Endodermal cell (in vitro differentiated cells): Measurements from ENCODE around the gene MARK3. TPM values are rescaled to one million over a fixed set of nuclear protein-coding genes. Genes with fewer than 3 reads are reported as not detected.

Experiments
- DNase-seq: peaks from one replicate; pipeline ENCODE4 v3.0.0-alpha.2; 2017
- H3K27ac ChIP-seq: 2 replicates; pipeline ENCODE4 v1.5.1; 2013; ENCODE audit warnings: mild to moderate bottlenecking, low read depth, low read length, moderate library complexity
- H3K27me3 ChIP-seq: 2 replicates; pipeline ENCODE4 v1.6.1; 2013; ENCODE audit warnings: mild to moderate bottlenecking, low read length, moderate library complexity; ENCODE audit not compliant: insufficient read depth, control insufficient read depth, poor library complexity, severe bottlenecking
- H3K36me3 ChIP-seq: 2 replicates; pipeline ENCODE4 v1.7.0; 2013; ENCODE audit warnings: mild to moderate bottlenecking, low read length, moderate library complexity; ENCODE audit not compliant: control insufficient read depth, insufficient read depth
- H3K4me1 ChIP-seq: one replicate; pipeline ENCODE4 v1.7.0; 2013; ENCODE audit warnings: low read length; ENCODE audit not compliant: control insufficient read depth, insufficient read depth
- H3K4me3 ChIP-seq: 2 replicates; pipeline ENCODE4 v1.5.1; 2013; ENCODE audit warnings: mild to moderate bottlenecking, low read length, moderate library complexity
- H3K9ac ChIP-seq: 2 replicates; pipeline ENCODE4 v1.6.1; 2013; ENCODE audit warnings: mild to moderate bottlenecking, low read length, moderate library complexity; ENCODE audit not compliant: poor library complexity, severe bottlenecking; ENCODE audit errors: extremely low read depth
- H3K9me3 ChIP-seq: 2 replicates; pipeline ENCODE4 v1.6.1; 2013; ENCODE audit warnings: mild to moderate bottlenecking, low read length, moderate library complexity; ENCODE audit not compliant: control insufficient read depth
- H3K27ac Mint-ChIP-seq: 2 replicates; pipeline ENCODE4 v1.8.0; 2020; ENCODE audit warnings: mixed read lengths
- H3K27me3 Mint-ChIP-seq: 2 replicates; pipeline ENCODE4 v1.8.0; 2021; ENCODE audit warnings: mild to moderate bottlenecking, mixed read lengths; ENCODE audit not compliant: insufficient read depth
- H3K36me3 Mint-ChIP-seq: 2 replicates; pipeline ENCODE4 v1.8.0; 2020; ENCODE audit warnings: low read depth, mixed read lengths
- H3K4me1 Mint-ChIP-seq: 2 replicates; pipeline ENCODE4 v1.8.0; 2020; ENCODE audit warnings: mixed read lengths
- H3K4me3 Mint-ChIP-seq: 2 replicates; pipeline ENCODE4 v1.8.0; 2020; ENCODE audit warnings: mild to moderate bottlenecking, moderate library complexity, mixed read lengths
- H3K9me3 Mint-ChIP-seq: 2 replicates; pipeline ENCODE4 v1.8.0; 2020; ENCODE audit warnings: mild to moderate bottlenecking, mixed read lengths
- CTCF ChIP-seq: fragments of 200-600 bp; sonication (generic); conservative IDR thresholded peaks from 2 replicates; pipeline ENCODE4 v1.5.0; 2021; ENCODE audit warnings: antibody characterized with exemption, mild to moderate bottlenecking
- WGBS, 2 experiments: methylation state at CpG; one replicate each; pipeline versions ENCODE4 v1.1.5 to v1.1.7; 2013; ENCODE audit warnings: missing lambda C conversion rate in 2 of 2, mixed read lengths in 1 of 2; ENCODE audit not compliant: insufficient coverage in 1 of 2, insufficient read length in 1 of 2; 5-methylcytosine and 5-hydroxymethylcytosine counted together
- total RNA-seq, 2 donors: library from RNA; stranded (reverse); fragmentation: NEBNext Ultra II Directional in 1 of 2; extraction: Animal tissue kit (Norgen Biotek cat#: 25700) in 1 of 2; gene quantifications; 2 replicates in 1 of 2; 3 replicates in 1 of 2; pipeline ENCODE4 v1.2.1, GENCODE V29; 2021

The MARK3 gene
- total RNA-seq, 2 donors from 2014 or later: 95.8 to 106 TPM

- peak; percentile 94 for DNase-seq
- Mint-ChIP-seq H3K36me3 (peaks cover 9% of the 10 kb centered on the region), H3K9me3 (no peaks in the 10 kb centered on the region), H3K4me1 (peaks cover 31% of the 10 kb centered on the region), H3K27me3 (peaks cover 14% of the 10 kb centered on the region), H3K27ac (no peak overlapping the region), H3K4me3 (peak overlapping the region; percentile 67)
- peaks cover 11% of the 10 kb centered on the region for H3K27me3 ChIP-seq
- H3K9ac ChIP-seq: peak overlapping the region; percentile 80
- H3K4me1 ChIP-seq: peaks cover 19% of the 10 kb centered on the region
- H3K27ac ChIP-seq: peak overlapping the region; percentile 70
- peaks cover 19% of the 10 kb centered on the region for H3K36me3 ChIP-seq
- peak; percentile 78 for TF ChIP-seq CTCF
- 9 to 14% methylated on average over 17 to 66 of the region's 66 CpGs for WGBS, 2 experiments
- H3K9me3 ChIP-seq: no peaks in the 10 kb centered on the region
- H3K4me3 ChIP-seq: peak overlapping the region; percentile 80
Measured at GRCh38 chr14:103520657-103521437, 135.6 kb downstream of the MARK3 start.

GRCh38 chr14:103521438-103521950 is 136.3 kb downstream of the MARK3 start:
- H3K4me1 Mint-ChIP-seq: peaks cover 34% of the 10 kb centered on the region
- Histone ChIP-seq H3K27ac (no peak overlapping the region), H3K36me3 (peaks cover 19% of the 10 kb centered on the region), H3K4me3 (peak overlapping the region; percentile 80), H3K9me3 (no peaks in the 10 kb centered on the region), H3K9ac (peak overlapping the region; percentile 80), H3K4me1 (peaks cover 25% of the 10 kb centered on the region), H3K27me3 (peaks cover 11% of the 10 kb centered on the region)
- peaks cover 14% of the 10 kb centered on the region for H3K27me3 Mint-ChIP-seq
- 2% methylated on average over 29 to 77 of the region's 77 CpGs for WGBS, 2 experiments
- DNase-seq: no peak
- no peak for TF ChIP-seq CTCF
- peaks cover 9% of the 10 kb centered on the region for H3K36me3 Mint-ChIP-seq
- H3K27ac Mint-ChIP-seq: no peak overlapping the region
- H3K4me3 Mint-ChIP-seq: peak overlapping the region; percentile 67
- H3K9me3 Mint-ChIP-seq: no peaks in the 10 kb centered on the region

- Mint-ChIP-seq H3K36me3 (peaks cover 9% of the 10 kb centered on the region), H3K4me1 (peaks cover 34% of the 10 kb centered on the region), H3K9me3 (no peaks in the 10 kb centered on the region), H3K27me3 (peaks cover 14% of the 10 kb centered on the region), H3K4me3 (peak overlapping the region; percentile 67), H3K27ac (no peak overlapping the region)
- H3K4me3 ChIP-seq: peak overlapping the region; percentile 80
- H3K9me3 ChIP-seq: no peaks in the 10 kb centered on the region
- 0 to 2% methylated on average over 24 to 74 of the region's 74 CpGs for WGBS, 2 experiments
- peaks cover 11% of the 10 kb centered on the region for H3K27me3 ChIP-seq
- peak; percentile 75 for DNase-seq
- no peak for TF ChIP-seq CTCF
- peak overlapping the region; percentile 76 for H3K27ac ChIP-seq
- peaks cover 19% of the 10 kb centered on the region for H3K36me3 ChIP-seq
- peak overlapping the region; percentile 80 for H3K9ac ChIP-seq
- H3K4me1 ChIP-seq: peaks cover 27% of the 10 kb centered on the region
Measured at GRCh38 chr14:103521951-103522563, 136.8 kb downstream of the MARK3 start.
